GM12873 (cell line): ENCODE data around the gene WNK2.

ENCODE experiments used
- CTCF ChIP-seq: IDR thresholded peaks from 2 replicates; pipeline ENCODE4 v1.5.1; 2012; ENCODE audit warnings: low read depth, mild to moderate bottlenecking, moderate library complexity, low read length, control low read depth; ENCODE audit not compliant: insufficient read depth; ENCODE audit errors: missing control alignments

The WNK2 gene

GRCh38 chr9:93255494-93255867, 71.5 kb downstream of the WNK2 start:
- no peak for TF ChIP-seq CTCF

GRCh38 chr9:93255994-93256877, 72.3 kb downstream of the WNK2 start:
- TF ChIP-seq CTCF: no peak

GRCh38 chr9:93256878-93257807, 73.2 kb downstream of the WNK2 start:
- TF ChIP-seq CTCF: no peak

- no peak for TF ChIP-seq CTCF
Observed at GRCh38 chr9:93257808-93258331, 73.9 kb downstream of the WNK2 start.

- TF ChIP-seq CTCF: no peak
Observed at GRCh38 chr9:93258419-93258817, 74.5 kb downstream of the WNK2 start.

GRCh38 chr9:93258818-93259489, 75.0 kb downstream of the WNK2 start:
- TF ChIP-seq CTCF: no peak
